GM23338 (cell line): Measurements from ENCODE around the gene IGF1R. TPM values are rescaled to one million over a fixed set of nuclear protein-coding genes. Genes with fewer than 3 reads are reported as not detected.

ENCODE experiments used
- ATAC-seq: fragments of 200-7000 bp; cut with Tn5 transposase; 3 replicates; pipeline ENCODE4 v1.9.1; 2020
- DNase-seq: peaks from one replicate; pipeline ENCODE4 v3.0.0-alpha.2; 2015; ENCODE audit warnings: low spot score
- H2AFZ ChIP-seq: fragments of 200-600 bp; sonication (generic); 2 replicates; pipeline ENCODE4 v1.8.0; 2016; ENCODE audit warnings: antibody characterized with exemption, mild to moderate bottlenecking, moderate library complexity
- H3F3A ChIP-seq: fragments of 200-600 bp; sonication (generic); replicated peaks from 2 replicates; pipeline ENCODE4 v1.8.0; 2017; ENCODE audit warnings: antibody characterized with exemption, mixed run types, low read depth
- H3K27ac ChIP-seq: fragments of 200-600 bp; sonication (generic); 2 replicates; pipeline ENCODE4 v1.6.1; 2016; ENCODE audit warnings: low read depth
- H3K27me3 ChIP-seq: fragments of 200-600 bp; sonication (generic); 2 replicates; pipeline ENCODE4 v1.8.0; 2016; ENCODE audit warnings: mild to moderate bottlenecking, mixed run types, moderate library complexity; ENCODE audit not compliant: insufficient read depth
- H3K36me3 ChIP-seq: fragments of 200-600 bp; sonication (generic); 2 replicates; pipeline ENCODE4 v1.8.0; 2016; ENCODE audit warnings: mild to moderate bottlenecking; ENCODE audit not compliant: insufficient read depth
- H3K4me1 ChIP-seq: fragments of 200-600 bp; sonication (generic); 2 replicates; pipeline ENCODE4 v1.8.0; 2016; ENCODE audit warnings: mild to moderate bottlenecking, moderate library complexity; ENCODE audit not compliant: insufficient read depth
- H3K4me2 ChIP-seq: fragments of 200-600 bp; sonication (generic); 2 replicates; pipeline ENCODE4 v1.7.1; 2017; ENCODE audit warnings: mixed run types
- H3K4me3 ChIP-seq: fragments of 200-600 bp; sonication (generic); 2 replicates; pipeline ENCODE4 v1.6.1; 2016; ENCODE audit warnings: mixed run types
- H3K79me2 ChIP-seq: fragments of 200-600 bp; sonication (generic); replicated peaks from 2 replicates; pipeline ENCODE4 v1.8.0; 2017; ENCODE audit warnings: mild to moderate bottlenecking; ENCODE audit not compliant: insufficient read depth
- H3K9me2 ChIP-seq: fragments of 200-600 bp; sonication (generic); 2 replicates; pipeline ENCODE4 v1.8.0; 2017; ENCODE audit not compliant: insufficient read depth
- H4K20me1 ChIP-seq: fragments of 200-600 bp; sonication (generic); replicated peaks from 2 replicates; pipeline ENCODE4 v1.8.0; 2017; ENCODE audit warnings: mild to moderate bottlenecking; ENCODE audit not compliant: insufficient read depth
- H3K27ac Mint-ChIP-seq: 2 replicates; pipeline ENCODE4 v1.8.0; 2020; ENCODE audit warnings: inconsistent platforms, mild to moderate bottlenecking, moderate library complexity, mixed read lengths
- H3K27me3 Mint-ChIP-seq: 3 replicates; pipeline ENCODE4 v1.8.0; 2022; ENCODE audit warnings: low read depth, mild to moderate bottlenecking, moderate library complexity, mixed read lengths, inconsistent platforms; ENCODE audit not compliant: insufficient read depth, poor library complexity
- H3K36me3 Mint-ChIP-seq: 3 replicates; pipeline ENCODE4 v1.8.0; 2021; ENCODE audit warnings: low read depth, mild to moderate bottlenecking, inconsistent platforms, moderate library complexity, mixed read lengths
- H3K4me1 Mint-ChIP-seq: 3 replicates; pipeline ENCODE4 v1.8.0; 2020; ENCODE audit warnings: mild to moderate bottlenecking, inconsistent platforms, mixed read lengths
- H3K4me3 Mint-ChIP-seq: 3 replicates; pipeline ENCODE4 v1.8.0; 2021; ENCODE audit warnings: moderate library complexity, mild to moderate bottlenecking, inconsistent platforms, mixed read lengths
- H3K9me3 Mint-ChIP-seq: 3 replicates; pipeline ENCODE4 v1.8.0; 2020; ENCODE audit warnings: moderate library complexity, mild to moderate bottlenecking, inconsistent platforms, mixed read lengths
- CREB1 ChIP-seq: fragments of 250-450 bp; sonication (Bioruptor Pico); IDR thresholded peaks from 2 replicates; pipeline ENCODE4 v1.5.0; 2020; ENCODE audit warnings: low read depth, mild to moderate bottlenecking, moderate library complexity
- ETS1 ChIP-seq: IDR thresholded peaks from 2 replicates; pipeline ENCODE4 v1.6.1; 2016; ENCODE audit warnings: antibody characterized with exemption
- EZH2 ChIP-seq: fragments of 200-600 bp; sonication (generic); IDR thresholded peaks from one replicate; pipeline ENCODE4 v1.8.0; 2017; ENCODE audit warnings: antibody characterized with exemption, mild to moderate bottlenecking, low read depth; ENCODE audit not compliant: unreplicated experiment
- EZH2phosphoT487 ChIP-seq: fragments of 200-600 bp; sonication (generic); IDR thresholded peaks from one replicate; pipeline ENCODE4 v1.8.1; 2018; ENCODE audit warnings: antibody characterized with exemption; ENCODE audit not compliant: unreplicated experiment
- JUNB ChIP-seq: IDR thresholded peaks from one replicate; pipeline ENCODE4 v1.6.1; 2016; ENCODE audit warnings: antibody characterized with exemption; ENCODE audit not compliant: unreplicated experiment
- NANOG ChIP-seq: IDR thresholded peaks from 2 replicates; pipeline ENCODE4 v1.6.1; 2016; ENCODE audit warnings: antibody characterized with exemption, borderline replicate concordance
- POLR2AphosphoS5 ChIP-seq: IDR thresholded peaks from 2 replicates; pipeline ENCODE4 v1.6.1; 2016; ENCODE audit warnings: antibody characterized with exemption, low read depth
- STAT1 ChIP-seq: IDR thresholded peaks from one replicate; pipeline ENCODE4 v1.6.1; 2016; ENCODE audit warnings: antibody characterized with exemption; ENCODE audit not compliant: unreplicated experiment
- ZNF114 ChIP-seq: fragments of 250-450 bp; sonication (Bioruptor Pico); IDR thresholded peaks from 2 replicates; pipeline ENCODE4 v1.5.0; 2020; ENCODE audit warnings: mild to moderate bottlenecking, moderate library complexity
- ZNF331 ChIP-seq: fragments of 250-450 bp; sonication (Bioruptor Pico); IDR thresholded peaks from 2 replicates; pipeline ENCODE4 v1.5.0; 2020; ENCODE audit warnings: low read depth, mild to moderate bottlenecking, moderate library complexity
- polyA plus RNA-seq: library from polyadenylated mRNA; unstranded; fragments of >200 nt; fragmentation: Nextera tagmentation; extraction: Ambion mirVana; gene quantifications from 2 replicates; pipeline ENCODE4 v1.2.1, GENCODE V29; 2016
- total RNA-seq: library from RNA; depleted of rRNA; stranded (reverse); fragments of >200 nt; shearing (Covaris generic); gene quantifications from 2 replicates; pipeline ENCODE4 v1.2.3, GENCODE V29; 2014
- TF ChIP-seq, protein P1 (sequence below): IDR thresholded peaks from one replicate; pipeline ENCODE4 v1.6.1; 2018; ENCODE audit warnings: antibody characterized with exemption; ENCODE audit not compliant: unreplicated experiment
- TF ChIP-seq, protein P2 (sequence below): fragments of 250-450 bp; sonication (Bioruptor Pico); IDR thresholded peaks from 2 replicates; pipeline ENCODE4 v1.5.0; 2020; ENCODE audit warnings: mild to moderate bottlenecking, moderate library complexity
- TF ChIP-seq, protein P3 (sequence below), 2 experiments: fragments of 200-600 bp in 1 of 2; sonication (generic) in 1 of 2; conservative IDR thresholded peaks; 2 replicates each; pipeline versions ENCODE4 v1.5.1 to v1.6.1; 2016 to 2017; ENCODE audit warnings: antibody characterized with exemption in 2 of 2, low read depth in 2 of 2, mild to moderate bottlenecking in 2 of 2, moderate library complexity in 1 of 2

IGF1R gene
- total and polyA plus RNA-seq, 2 experiments from 2014 or later: 20.4 to 92.2 TPM

GRCh38 chr15:98834976-98835375, 186.6 kb downstream of the IGF1R start:
- Histone ChIP-seq H4K20me1 (peaks cover 59% of the 10 kb centered on the region), H3K79me2 (peaks cover 97% of the 10 kb centered on the region)
- ATAC-seq: no peak

More at GRCh38 chr15:98834976-98835375, 186.6 kb downstream of the IGF1R start:
- Histone ChIP-seq H3K27ac (no peak overlapping the region), H3K36me3 (no peaks in the 10 kb centered on the region), H3K4me1 (peaks cover 19% of the 10 kb centered on the region), H3K4me3 (no peak overlapping the region), H3K9me2 (no peaks in the 10 kb centered on the region; the same call in 1 of the 2 replicates), H3F3A (no peaks in the 10 kb centered on the region), H3K4me2 (no peak overlapping the region), H2AFZ (no peak overlapping the region), H3K27me3 (no peaks in the 10 kb centered on the region)
- no peak overlapping the region for H3K27ac Mint-ChIP-seq
- H3K4me1 Mint-ChIP-seq: peaks cover 28% of the 10 kb centered on the region
- no peak overlapping the region for H3K4me3 Mint-ChIP-seq
- TF ChIP-seq EZH2 (no peak), ZNF114 (no peak), CREB1 (CRISPR knock-in tag) (no peak), NANOG (no peak), EZH2phosphoT487 (no peak), ETS1 (no peak), STAT1 (no peak), JUNB (no peak), ZNF331 (CRISPR knock-in tag) (no peak), POLR2AphosphoS5 (no peak)
- TF ChIP-seq, protein P1, sequence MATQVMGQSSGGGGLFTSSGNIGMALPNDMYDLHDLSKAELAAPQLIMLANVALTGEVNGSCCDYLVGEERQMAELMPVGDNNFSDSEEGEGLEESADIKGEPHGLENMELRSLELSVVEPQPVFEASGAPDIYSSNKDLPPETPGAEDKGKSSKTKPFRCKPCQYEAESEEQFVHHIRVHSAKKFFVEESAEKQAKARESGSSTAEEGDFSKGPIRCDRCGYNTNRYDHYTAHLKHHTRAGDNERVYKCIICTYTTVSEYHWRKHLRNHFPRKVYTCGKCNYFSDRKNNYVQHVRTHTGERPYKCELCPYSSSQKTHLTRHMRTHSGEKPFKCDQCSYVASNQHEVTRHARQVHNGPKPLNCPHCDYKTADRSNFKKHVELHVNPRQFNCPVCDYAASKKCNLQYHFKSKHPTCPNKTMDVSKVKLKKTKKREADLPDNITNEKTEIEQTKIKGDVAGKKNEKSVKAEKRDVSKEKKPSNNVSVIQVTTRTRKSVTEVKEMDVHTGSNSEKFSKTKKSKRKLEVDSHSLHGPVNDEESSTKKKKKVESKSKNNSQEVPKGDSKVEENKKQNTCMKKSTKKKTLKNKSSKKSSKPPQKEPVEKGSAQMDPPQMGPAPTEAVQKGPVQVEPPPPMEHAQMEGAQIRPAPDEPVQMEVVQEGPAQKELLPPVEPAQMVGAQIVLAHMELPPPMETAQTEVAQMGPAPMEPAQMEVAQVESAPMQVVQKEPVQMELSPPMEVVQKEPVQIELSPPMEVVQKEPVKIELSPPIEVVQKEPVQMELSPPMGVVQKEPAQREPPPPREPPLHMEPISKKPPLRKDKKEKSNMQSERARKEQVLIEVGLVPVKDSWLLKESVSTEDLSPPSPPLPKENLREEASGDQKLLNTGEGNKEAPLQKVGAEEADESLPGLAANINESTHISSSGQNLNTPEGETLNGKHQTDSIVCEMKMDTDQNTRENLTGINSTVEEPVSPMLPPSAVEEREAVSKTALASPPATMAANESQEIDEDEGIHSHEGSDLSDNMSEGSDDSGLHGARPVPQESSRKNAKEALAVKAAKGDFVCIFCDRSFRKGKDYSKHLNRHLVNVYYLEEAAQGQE: no peak
- TF ChIP-seq, protein P2, sequence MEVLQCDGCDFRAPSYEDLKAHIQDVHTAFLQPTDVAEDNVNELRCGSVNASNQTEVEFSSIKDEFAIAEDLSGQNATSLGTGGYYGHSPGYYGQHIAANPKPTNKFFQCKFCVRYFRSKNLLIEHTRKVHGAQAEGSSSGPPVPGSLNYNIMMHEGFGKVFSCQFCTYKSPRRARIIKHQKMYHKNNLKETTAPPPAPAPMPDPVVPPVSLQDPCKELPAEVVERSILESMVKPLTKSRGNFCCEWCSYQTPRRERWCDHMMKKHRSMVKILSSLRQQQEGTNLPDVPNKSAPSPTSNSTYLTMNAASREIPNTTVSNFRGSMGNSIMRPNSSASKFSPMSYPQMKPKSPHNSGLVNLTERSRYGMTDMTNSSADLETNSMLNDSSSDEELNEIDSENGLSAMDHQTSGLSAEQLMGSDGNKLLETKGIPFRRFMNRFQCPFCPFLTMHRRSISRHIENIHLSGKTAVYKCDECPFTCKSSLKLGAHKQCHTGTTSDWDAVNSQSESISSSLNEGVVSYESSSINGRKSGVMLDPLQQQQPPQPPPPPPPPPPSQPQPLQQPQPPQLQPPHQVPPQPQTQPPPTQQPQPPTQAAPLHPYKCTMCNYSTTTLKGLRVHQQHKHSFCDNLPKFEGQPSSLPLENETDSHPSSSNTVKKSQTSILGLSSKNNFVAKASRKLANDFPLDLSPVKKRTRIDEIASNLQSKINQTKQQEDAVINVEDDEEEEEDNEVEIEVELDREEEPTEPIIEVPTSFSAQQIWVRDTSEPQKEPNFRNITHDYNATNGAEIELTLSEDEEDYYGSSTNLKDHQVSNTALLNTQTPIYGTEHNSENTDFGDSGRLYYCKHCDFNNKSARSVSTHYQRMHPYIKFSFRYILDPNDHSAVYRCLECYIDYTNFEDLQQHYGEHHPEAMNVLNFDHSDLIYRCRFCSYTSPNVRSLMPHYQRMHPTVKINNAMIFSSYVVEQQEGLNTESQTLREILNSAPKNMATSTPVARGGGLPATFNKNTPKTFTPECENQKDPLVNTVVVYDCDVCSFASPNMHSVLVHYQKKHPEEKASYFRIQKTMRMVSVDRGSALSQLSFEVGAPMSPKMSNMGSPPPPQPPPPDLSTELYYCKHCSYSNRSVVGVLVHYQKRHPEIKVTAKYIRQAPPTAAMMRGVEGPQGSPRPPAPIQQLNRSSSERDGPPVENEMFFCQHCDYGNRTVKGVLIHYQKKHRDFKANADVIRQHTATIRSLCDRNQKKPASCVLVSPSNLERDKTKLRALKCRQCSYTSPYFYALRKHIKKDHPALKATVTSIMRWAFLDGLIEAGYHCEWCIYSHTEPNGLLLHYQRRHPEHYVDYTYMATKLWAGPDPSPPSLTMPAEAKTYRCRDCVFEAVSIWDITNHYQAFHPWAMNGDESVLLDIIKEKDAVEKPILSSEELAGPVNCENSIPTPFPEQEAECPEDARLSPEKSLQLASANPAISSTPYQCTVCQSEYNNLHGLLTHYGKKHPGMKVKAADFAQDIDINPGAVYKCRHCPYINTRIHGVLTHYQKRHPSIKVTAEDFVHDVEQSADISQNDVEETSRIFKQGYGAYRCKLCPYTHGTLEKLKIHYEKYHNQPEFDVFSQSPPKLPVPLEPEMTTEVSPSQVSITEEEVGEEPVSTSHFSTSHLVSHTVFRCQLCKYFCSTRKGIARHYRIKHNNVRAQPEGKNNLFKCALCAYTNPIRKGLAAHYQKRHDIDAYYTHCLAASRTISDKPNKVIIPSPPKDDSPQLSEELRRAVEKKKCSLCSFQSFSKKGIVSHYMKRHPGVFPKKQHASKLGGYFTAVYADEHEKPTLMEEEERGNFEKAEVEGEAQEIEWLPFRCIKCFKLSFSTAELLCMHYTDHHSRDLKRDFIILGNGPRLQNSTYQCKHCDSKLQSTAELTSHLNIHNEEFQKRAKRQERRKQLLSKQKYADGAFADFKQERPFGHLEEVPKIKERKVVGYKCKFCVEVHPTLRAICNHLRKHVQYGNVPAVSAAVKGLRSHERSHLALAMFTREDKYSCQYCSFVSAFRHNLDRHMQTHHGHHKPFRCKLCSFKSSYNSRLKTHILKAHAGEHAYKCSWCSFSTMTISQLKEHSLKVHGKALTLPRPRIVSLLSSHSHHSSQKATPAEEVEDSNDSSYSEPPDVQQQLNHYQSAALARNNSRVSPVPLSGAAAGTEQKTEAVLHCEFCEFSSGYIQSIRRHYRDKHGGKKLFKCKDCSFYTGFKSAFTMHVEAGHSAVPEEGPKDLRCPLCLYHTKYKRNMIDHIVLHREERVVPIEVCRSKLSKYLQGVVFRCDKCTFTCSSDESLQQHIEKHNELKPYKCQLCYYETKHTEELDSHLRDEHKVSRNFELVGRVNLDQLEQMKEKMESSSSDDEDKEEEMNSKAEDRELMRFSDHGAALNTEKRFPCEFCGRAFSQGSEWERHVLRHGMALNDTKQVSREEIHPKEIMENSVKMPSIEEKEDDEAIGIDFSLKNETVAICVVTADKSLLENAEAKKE (CRISPR knock-in tag): no peak
- TF ChIP-seq, protein P3, sequence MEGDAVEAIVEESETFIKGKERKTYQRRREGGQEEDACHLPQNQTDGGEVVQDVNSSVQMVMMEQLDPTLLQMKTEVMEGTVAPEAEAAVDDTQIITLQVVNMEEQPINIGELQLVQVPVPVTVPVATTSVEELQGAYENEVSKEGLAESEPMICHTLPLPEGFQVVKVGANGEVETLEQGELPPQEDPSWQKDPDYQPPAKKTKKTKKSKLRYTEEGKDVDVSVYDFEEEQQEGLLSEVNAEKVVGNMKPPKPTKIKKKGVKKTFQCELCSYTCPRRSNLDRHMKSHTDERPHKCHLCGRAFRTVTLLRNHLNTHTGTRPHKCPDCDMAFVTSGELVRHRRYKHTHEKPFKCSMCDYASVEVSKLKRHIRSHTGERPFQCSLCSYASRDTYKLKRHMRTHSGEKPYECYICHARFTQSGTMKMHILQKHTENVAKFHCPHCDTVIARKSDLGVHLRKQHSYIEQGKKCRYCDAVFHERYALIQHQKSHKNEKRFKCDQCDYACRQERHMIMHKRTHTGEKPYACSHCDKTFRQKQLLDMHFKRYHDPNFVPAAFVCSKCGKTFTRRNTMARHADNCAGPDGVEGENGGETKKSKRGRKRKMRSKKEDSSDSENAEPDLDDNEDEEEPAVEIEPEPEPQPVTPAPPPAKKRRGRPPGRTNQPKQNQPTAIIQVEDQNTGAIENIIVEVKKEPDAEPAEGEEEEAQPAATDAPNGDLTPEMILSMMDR (conservative IDR thresholded peaks at IDR 0.05; ENCODE audit: low read depth in 2 of 2): no peak
- H3K9me3 Mint-ChIP-seq: peaks cover 22% of the 10 kb centered on the region
- H3K36me3 Mint-ChIP-seq: peaks cover 28% of the 10 kb centered on the region
- no peak for DNase-seq
- H3K27me3 Mint-ChIP-seq: peaks cover 5% of the 10 kb centered on the region
